Fibroblast of villous mesenchyme (primary cell): ENCODE results near the gene CELF4. TPM values are rescaled to one million over a fixed set of nuclear protein-coding genes. Genes with fewer than 3 reads are reported as not detected.
"Not testable (repeated sequence)": the region's sequence is repeated elsewhere in the genome, so short reads cannot be mapped to it uniquely, and the experiment has no call there.

Source experiments
- DNase-seq: peaks from one replicate; pipeline ENCODE4 v3.0.0-alpha.2; 2010; ENCODE audit warnings: low read depth
- H3K4me3 ChIP-seq: 2 replicates; pipeline ENCODE4 v1.5.1; 2011; ENCODE audit warnings: low read depth, mild to moderate bottlenecking, low read length
- total RNA-seq: library from RNA; depleted of rRNA; stranded (reverse); fragments of >200 nt; gene quantifications from 2 replicates; pipeline ENCODE4 v1.2.3, GENCODE V29; 2012
- TF ChIP-seq, protein P1 (sequence below): IDR thresholded peaks from 2 replicates; pipeline ENCODE4 v1.5.1; 2012; ENCODE audit warnings: low read depth, mild to moderate bottlenecking, low read length; ENCODE audit not compliant: insufficient read depth

The CELF4 gene
- total RNA-seq, 1 donor = not detected

DNA sequence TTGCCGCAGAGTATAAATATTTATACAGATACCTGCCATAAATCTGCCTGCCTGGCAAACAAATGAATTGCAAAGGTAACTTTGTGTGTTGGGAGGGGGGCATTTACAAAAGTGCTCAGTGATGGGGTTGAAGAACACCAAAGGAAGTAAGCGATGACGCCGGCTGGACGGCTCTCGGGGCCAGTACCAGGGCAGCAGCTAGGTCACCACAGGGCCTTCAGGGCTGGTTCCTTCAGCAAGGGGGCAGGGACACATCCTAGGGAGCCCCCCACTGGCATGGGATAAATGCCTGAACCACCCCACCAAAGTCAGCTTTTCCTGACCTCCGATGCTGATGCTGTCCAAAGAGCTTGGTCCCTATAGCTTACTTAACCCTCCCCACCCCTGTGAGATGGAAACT lies 190.4 kb downstream of the CELF4 start:
- no peak overlapping the region for H3K4me3 ChIP-seq
- no peak for DNase-seq
- TF ChIP-seq, protein P1, sequence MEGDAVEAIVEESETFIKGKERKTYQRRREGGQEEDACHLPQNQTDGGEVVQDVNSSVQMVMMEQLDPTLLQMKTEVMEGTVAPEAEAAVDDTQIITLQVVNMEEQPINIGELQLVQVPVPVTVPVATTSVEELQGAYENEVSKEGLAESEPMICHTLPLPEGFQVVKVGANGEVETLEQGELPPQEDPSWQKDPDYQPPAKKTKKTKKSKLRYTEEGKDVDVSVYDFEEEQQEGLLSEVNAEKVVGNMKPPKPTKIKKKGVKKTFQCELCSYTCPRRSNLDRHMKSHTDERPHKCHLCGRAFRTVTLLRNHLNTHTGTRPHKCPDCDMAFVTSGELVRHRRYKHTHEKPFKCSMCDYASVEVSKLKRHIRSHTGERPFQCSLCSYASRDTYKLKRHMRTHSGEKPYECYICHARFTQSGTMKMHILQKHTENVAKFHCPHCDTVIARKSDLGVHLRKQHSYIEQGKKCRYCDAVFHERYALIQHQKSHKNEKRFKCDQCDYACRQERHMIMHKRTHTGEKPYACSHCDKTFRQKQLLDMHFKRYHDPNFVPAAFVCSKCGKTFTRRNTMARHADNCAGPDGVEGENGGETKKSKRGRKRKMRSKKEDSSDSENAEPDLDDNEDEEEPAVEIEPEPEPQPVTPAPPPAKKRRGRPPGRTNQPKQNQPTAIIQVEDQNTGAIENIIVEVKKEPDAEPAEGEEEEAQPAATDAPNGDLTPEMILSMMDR = no peak

DNA sequence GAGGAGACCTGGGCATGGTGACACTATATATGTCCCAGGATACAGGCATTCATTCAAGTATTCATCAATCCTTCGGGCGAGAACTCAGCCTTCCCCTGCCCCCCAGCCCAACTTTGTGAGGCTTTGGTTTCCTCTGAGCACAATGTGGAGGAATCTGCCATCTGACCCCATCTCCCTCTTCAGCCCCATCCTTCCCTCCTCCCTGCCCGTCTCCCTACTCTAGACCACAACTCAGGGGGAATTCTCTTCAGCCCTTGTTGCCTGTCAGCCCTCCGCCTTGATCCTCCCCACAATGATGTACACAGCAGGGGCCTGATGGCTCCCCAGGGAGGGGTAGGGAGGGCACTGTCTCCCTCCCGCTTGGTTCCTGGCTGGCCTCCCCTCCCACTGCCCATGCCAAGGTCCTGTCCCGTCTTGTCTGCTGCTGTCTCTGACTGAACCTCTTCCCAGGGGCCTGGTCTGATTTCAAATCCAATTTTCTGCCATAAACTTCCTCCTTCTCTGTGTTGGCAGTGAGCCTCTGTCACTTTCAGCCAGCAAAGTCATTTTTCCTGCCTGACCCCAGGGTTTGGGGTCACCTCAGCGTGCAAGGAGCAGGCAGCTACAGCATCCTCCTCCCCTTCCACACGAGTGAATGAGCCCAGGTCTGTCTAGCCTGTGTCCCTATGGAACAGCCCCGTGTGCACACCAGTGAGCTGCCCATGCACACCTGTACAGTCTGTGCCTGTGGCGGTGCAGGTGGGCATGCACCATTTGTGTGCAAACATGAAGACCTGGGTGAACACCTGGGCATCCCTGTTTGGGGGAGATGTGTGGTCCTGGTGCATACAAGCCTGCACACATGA lies 197.3 kb downstream of the CELF4 start:
- no peak for DNase-seq
- no peak overlapping the region for H3K4me3 ChIP-seq
- TF ChIP-seq, protein P1 = no peak

DNA sequence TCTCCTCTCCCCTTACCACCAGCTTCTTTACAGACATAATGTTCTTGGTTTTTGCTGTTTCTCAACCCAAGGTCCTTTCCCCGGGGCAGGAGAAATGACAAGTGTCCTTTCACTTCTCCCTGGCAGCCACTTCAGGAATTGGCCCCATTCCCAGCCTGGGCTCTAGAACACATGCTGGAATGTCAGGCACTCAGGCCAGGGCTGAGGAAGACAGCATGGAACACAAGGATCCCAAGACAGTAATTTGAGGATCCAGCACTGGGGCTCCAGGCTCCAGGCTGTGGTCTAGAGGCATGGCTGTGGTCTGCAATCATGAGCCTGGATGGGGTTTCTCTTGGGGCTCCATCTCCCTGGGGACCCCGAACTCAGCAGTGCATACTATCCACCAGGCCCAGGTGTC lies 201.4 kb downstream of the CELF4 start:
- no peak for DNase-seq
- no peak overlapping the region for H3K4me3 ChIP-seq
- TF ChIP-seq, protein P1 = no peak

DNA sequence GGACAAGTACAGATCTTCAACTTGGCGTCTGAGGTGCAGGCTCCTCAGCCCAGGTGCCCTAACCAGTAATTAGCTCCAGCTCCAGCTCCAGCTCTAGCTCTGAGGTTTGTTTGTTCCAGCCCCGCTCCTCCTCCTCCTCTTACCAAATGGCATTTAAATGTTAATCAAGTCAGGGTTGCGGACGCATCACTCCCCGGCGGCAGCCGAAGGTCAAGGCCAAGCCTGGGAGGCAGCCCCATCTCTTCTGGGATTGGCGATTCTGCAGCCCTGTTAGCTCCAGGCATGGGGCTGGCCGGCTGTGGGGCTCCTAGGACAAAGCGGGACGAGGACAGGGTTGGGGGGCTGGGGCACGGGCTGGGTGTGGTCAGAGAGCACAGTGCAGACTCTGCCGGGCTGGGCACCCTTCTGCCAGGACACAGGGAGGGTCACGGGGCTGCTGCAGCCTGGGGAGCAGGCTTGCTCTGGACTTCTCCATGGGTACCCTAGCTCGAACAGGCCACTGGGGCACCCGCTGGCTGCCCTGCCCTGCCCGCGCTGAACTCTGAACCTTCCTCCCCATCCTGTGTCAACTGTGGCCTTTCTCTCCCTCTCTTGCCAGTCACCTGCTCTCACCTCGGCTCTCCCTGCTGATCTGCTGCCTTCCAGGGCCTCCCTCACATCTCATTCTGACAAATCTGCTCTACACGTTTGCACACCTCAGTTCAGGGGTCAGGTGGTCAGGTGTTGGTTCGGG lies 203.3 kb downstream of the CELF4 start:
- no peak overlapping the region for H3K4me3 ChIP-seq
- DNase-seq = no peak
- TF ChIP-seq, protein P1 = no peak

DNA sequence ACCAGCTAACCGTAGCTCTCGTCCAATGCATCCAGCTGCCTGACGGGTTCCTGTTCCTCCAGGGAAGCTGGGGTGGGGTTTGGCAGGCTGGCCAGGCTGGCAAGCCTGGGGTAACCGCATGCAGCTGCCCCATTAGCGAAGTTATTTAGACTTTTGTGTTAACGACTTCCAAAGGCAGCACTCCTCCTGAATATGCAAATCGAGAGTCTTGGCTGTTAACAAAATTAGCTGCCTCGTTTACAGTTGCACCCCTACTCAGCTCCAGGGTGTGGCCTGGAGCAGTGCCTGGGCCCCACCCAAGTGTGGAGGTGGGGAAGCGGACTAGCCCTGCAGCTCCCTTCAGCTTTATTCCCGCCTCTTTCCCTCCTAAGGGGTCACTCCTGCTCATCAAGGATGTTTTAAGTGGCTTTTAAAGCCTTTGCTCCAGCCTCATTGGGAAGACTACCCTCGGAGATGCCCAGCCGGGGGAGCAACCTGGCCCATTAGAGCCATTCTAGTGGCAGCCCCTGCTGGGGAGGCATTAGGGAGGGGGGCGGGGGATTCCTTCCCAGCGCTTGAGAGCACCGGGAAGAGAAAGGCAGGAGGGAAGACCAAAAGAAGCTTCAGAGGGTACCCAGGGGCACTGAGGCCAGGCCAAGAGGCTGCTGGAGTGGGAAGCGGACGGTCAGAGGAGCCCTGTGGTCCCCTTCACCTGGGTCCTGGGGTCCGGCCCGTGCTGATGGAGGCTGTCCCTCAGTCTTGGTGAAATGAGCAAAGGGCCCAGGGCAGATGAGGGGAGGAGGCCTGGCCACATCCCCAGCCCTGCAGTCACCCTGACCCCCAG lies 204.1 kb downstream of the CELF4 start:
- H3K4me3 ChIP-seq = no peak overlapping the region
- no peak for DNase-seq
- TF ChIP-seq, protein P1 = no peak

DNA sequence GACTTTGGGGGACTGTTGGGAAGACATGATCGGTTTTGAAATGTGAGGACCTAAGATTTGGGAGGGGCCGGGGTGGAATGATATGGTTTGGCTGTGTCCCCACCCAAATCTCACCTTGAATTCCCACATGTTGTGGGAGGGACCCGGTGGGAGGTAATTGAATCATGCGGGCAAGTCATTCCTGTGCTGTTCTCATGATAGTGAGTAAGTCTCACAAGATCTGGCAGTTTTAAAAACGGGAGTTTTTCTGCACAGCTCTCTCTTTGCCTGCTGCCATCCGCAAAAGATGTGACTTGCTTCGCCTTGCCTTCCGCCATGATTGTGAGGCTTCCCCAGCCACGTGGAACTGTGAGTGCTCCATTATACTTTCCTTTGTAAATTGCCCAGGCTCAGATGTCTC lies 207.5 kb downstream of the CELF4 start:
- DNase-seq = not testable (repeated sequence)

DNA sequence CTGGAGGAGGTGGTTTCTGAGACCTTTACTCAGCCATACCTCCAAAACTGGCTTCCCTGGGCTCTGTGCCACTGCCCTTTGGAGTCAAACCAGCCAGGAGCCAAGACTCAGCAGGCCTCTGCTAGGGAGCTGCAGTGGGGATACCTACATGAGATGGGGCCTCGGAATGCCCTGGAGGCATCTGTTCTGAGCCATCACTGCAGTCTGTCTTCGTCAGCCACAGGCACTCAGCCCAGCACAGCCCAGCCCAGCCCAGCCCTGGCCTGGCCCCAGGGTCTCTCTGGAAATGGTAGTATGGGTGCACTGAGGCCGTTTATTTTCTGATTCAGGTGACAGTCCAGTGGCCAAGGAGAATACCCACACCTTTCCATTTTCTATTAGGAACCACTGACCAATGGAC lies 209.8 kb downstream of the CELF4 start:
- TF ChIP-seq, protein P1 = no peak
- H3K4me3 ChIP-seq = no peak overlapping the region
- DNase-seq = no peak

More for the DNA sequence above, 207.5 kb downstream of the CELF4 start:
- H3K4me3 ChIP-seq = not testable (repeated sequence)
